Middle frontal gyrus (tissue), 1 donor: ENCODE results near the gene SOX2.

Experiments used
- DNase-seq: peaks from one replicate; pipeline ENCODE4 v3.0.0-alpha.2; 2015; ENCODE audit warnings: low spot score; ENCODE audit errors: extremely low spot score

SOX2 gene

DNA sequence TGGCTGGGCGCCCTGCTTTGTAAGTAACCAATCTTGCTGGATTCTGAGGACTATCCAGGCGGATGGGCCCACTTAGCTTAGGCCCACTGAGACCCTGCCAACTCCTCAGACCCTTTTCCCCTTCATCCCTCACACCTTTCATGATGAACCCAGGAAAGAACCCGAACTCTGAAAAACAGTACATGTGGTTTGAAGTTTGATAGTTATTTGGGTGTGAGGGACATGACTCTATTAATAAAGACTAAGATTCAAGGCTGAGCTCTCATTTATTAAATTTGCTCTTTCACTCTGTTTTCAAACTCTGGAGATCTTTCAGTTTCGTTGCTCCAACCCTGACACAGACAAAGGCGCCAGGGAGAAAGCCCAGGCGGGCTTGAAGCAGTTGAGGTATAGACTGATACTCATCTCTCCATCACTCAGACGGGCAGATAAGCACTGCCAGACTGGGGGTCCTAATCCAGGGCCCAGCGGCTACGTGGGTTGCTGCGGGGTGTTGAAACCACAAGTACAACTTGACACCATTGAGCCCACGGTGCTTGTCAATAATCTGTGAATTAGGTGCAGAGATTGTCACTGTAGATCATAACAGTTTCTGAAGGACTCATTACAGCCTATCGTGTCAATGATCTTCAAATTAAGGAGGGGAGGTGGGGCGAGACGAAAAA lies 7.2 kb upstream of the SOX2 start:
- DNase-seq = no peak

DNA sequence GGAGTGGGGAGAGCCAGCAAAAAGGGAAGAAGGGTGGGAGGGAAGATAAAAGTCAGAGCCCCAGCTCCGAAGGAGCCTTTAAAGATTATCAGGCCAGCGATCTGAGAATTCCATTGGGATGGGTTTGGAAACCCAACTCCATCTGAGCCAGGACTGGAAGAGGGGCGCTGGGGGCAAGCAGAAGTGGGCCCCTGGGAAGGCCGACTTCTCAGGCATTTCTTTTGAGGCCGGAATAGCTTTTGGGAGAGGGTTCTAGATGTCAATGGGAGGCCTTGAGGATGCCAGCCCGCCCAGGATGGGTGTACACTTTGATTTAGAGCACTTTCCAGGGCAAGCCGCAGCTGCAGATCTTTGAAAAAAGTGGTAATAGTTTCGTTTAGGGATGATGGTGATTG lies 6.6 kb upstream of the SOX2 start:
- no peak for DNase-seq

DNA sequence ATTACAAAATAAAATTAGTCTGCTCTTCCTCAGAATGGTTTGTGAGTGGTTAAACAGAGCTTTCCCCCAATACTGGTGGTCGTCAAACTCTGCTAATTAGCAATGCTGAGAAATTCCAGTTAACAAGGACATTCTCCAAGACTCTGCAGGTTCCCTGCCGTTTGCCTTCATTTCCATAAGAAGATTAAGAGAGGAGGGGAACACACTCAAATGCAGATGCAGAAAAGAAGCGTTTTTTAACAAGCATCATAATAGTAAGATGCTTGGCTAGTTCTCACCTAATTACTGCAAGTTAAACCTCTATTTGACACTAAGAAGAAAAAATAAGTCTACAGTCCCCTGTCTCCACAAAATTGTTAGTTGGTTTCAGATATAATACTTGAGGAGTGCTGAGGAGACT lies 3.7 kb upstream of the SOX2 start:
- DNase-seq = no peak

DNA sequence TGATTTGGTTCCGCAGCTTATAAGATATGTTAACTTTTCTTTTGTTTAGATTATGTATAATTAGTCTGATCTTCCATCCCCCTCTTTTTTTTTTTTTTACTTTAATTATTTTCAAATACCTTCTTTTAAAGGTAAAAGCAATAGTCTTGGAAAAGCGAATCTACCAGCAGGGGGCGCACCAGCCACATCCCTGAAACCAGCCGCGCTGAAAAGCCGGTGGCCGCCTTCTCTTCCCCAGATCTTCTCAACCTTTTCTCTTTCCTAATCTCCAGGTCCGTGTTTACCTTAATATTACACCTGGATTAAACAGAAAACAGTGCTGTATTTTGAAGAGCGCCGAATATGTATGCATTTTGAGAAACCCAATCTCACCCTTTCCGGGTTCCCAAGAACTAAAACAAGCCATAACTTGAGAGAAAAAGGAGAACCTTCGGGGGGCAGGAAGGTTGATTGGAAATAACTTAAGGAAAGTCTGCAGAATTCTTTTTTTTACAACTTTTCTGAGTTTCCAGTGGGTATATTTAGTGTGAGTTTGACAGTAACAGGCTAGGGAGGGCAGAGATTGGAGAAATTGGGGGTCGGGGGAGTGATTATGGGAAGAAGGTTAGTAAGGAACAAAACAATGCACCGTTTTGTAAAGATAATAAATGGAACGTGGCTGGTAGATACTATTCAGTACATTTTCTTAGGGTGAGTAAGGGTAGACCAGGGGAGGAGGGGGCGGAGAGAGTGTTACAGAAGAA lies 2.0 kb upstream of the SOX2 start:
- DNase-seq = peak; percentile 70

DNA sequence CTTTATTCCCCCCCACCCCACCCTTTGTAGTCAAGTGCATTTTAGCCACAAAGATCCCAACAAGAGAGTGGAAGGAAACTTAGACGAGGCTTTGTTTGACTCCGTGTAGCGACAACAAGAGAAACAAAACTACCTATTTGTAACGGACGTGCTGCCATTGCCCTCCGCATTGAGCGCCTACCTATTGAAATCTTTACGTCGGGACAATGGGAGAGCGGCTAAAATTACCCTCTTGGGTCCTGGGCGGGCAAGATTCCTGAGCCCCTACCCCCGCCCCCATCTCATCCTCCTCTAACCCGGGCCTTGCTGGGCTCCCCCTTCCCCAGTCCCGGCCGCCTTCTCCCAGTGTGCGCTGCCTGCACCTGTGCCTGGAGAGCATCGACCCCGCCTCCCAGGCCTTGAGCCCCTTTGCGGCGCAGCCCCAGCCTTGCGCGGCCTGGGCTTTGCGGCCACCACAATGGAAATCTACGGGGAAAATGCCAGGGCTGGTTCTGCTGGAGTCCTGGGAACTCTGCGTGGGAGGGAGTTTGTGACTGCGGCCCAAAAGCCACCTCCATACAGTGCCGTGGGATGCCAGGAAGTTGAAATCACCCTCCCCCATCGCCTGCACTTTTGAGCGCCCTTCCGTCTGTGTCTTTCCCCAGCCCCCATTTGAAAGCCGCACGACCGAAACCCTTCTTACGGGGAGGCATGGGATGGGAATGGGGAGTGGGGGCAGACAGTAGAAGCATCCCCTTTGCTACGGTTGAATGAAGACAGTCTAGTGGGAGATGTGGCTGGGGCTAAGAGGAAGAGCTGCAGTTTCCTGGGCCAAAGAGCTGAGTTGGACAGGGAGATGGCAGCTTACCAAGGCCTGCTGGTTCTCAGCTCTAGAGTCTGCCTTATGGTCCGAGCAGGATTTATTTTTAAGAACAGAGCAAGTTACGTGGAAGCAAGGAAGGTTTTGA lies 1.1 kb upstream of the SOX2 start:
- no peak for DNase-seq

DNA sequence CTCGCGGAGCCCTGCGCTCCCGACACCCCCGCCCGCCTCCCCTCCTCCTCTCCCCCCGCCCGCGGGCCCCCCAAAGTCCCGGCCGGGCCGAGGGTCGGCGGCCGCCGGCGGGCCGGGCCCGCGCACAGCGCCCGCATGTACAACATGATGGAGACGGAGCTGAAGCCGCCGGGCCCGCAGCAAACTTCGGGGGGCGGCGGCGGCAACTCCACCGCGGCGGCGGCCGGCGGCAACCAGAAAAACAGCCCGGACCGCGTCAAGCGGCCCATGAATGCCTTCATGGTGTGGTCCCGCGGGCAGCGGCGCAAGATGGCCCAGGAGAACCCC lies 464 bp downstream of the SOX2 start:
- no peak for DNase-seq

DNA sequence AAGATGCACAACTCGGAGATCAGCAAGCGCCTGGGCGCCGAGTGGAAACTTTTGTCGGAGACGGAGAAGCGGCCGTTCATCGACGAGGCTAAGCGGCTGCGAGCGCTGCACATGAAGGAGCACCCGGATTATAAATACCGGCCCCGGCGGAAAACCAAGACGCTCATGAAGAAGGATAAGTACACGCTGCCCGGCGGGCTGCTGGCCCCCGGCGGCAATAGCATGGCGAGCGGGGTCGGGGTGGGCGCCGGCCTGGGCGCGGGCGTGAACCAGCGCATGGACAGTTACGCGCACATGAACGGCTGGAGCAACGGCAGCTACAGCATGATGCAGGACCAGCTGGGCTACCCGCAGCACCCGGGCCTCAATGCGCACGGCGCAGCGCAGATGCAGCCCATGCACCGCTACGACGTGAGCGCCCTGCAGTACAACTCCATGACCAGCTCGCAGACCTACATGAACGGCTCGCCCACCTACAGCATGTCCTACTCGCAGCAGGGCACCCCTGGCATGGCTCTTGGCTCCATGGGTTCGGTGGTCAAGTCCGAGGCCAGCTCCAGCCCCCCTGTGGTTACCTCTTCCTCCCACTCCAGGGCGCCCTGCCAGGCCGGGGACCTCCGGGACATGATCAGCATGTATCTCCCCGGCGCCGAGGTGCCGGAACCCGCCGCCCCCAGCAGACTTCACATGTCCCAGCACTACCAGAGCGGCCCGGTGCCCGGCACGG lies 991 bp downstream of the SOX2 start:
- no peak for DNase-seq

DNA sequence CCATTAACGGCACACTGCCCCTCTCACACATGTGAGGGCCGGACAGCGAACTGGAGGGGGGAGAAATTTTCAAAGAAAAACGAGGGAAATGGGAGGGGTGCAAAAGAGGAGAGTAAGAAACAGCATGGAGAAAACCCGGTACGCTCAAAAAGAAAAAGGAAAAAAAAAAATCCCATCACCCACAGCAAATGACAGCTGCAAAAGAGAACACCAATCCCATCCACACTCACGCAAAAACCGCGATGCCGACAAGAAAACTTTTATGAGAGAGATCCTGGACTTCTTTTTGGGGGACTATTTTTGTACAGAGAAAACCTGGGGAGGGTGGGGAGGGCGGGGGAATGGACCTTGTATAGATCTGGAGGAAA lies 1.5 kb downstream of the SOX2 start:
- no peak for DNase-seq

DNA sequence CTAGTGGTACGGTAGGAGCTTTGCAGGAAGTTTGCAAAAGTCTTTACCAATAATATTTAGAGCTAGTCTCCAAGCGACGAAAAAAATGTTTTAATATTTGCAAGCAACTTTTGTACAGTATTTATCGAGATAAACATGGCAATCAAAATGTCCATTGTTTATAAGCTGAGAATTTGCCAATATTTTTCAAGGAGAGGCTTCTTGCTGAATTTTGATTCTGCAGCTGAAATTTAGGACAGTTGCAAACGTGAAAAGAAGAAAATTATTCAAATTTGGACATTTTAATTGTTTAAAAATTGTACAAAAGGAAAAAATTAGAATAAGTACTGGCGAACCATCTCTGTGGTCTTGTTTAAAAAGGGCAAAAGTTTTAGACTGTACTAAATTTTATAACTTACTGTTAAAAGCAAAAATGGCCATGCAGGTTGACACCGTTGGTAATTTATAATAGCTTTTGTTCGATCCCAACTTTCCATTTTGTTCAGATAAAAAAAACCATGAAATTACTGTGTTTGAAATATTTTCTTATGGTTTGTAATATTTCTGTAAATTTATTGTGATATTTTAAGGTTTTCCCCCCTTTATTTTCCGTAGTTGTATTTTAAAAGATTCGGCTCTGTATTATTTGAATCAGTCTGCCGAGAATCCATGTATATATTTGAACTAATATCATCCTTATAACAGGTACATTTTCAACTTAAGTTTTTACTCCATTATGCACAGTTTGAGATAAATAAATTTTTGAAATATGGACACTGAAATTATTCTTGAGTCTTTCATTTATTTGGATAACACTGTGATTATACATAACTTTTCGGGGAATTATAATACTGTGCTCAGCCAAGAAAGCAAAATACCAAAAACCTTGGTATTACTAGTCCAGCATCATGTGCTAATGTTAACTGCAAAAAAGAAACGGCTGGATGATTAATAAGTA lies 2.2 kb downstream of the SOX2 start:
- no peak for DNase-seq

DNA sequence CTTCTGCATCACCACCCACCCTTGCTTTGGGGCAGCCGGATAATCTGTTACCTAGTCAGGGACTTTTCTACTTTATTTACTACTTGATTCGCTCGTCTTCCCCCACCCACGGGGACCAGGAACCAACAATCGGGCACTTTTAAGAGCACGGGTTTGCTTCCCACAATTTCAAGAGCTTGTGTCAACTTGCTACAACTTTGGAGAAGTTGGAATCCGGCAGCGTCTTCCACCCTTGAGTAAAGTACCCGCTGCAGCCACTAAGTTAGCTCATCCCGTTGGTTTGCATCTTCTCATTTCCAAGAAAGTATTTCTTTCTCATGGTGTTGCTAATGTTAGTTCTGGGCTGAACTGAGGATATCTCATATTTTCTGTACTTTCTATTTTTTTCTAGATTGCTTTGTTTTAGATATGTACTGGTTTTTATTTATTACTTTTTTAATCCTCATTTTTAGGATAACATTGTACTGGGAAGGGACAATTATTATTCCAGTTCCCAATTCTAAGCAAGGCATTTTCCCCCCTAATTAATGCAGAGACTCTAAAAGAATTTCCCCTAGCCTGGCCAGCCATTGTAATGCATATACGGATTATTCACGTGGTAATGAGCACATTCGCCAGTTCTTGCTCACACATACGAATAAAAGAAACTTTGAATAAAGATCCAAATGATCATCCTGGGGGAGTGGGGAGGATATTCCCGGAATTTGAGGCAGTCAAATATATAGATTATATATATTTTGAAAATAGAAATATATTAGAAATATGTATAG lies 4.0 kb downstream of the SOX2 start:
- DNase-seq = no peak

DNA sequence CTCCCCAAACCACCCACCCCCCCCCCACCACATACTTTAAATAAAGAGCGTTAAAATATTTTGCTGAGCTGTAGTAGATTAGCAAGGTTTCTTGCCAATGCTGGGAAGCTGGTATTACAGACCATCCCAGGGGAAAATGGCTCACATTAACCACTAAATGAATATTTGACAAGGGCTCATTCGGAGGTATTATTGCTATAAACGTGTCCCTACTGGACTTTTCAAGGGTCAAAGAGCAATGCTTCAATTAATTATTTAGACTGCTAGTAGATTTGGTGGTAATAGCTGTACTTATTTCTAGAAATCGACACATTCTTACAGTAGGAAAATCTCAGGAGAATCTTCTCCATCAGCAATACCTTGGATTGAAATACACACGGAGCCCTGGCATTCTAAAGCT lies 5.2 kb downstream of the SOX2 start:
- DNase-seq = no peak

DNA sequence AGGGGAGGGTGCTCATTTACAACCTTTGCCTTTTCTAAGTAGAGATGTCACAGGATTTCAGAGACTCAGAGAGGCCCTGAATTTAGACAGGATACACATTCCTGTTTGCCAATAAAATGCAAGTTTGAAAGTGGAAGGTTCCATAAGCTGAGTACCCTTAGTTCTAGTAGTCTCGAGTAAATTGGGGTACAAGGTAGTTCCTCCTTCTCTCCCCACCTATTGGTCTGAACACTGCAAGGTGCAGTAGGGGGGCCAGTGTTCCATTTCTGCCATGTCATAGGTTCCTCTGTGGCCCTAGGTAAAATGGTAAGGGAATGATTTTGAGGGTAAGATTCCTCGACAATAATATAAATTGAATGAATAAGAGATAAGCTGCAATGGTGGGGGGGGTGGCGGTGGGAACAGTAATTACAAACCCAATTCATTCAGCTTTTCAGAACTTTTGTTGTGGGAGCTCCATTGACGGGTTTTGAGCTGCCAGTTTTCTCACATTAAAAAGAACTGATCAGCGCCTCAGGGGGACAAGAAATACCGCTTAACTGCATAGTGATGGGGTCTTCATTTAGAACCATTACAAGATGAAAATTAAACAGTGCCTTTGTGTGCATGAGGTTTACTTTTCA lies 5.9 kb downstream of the SOX2 start:
- no peak for DNase-seq

DNA sequence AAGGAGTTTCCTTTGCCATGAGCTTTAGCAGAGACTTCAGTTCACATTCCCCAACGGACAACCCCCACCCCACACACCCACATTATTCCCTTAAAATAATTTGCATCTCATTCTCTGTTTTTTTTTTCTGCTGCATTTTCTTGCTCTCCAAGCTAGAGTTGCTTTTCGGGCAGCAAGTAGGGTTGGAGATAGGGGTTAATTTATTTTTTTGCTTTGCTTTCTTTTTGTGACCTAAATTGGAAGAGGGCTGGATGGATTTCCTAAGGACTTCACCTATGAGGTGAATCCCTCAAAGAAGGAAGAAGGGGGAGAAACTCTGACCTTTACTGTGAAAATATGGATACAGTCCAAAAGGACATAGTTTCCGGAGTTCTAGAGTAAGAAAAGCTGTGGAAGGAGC lies 6.6 kb downstream of the SOX2 start:
- no peak for DNase-seq

DNA sequence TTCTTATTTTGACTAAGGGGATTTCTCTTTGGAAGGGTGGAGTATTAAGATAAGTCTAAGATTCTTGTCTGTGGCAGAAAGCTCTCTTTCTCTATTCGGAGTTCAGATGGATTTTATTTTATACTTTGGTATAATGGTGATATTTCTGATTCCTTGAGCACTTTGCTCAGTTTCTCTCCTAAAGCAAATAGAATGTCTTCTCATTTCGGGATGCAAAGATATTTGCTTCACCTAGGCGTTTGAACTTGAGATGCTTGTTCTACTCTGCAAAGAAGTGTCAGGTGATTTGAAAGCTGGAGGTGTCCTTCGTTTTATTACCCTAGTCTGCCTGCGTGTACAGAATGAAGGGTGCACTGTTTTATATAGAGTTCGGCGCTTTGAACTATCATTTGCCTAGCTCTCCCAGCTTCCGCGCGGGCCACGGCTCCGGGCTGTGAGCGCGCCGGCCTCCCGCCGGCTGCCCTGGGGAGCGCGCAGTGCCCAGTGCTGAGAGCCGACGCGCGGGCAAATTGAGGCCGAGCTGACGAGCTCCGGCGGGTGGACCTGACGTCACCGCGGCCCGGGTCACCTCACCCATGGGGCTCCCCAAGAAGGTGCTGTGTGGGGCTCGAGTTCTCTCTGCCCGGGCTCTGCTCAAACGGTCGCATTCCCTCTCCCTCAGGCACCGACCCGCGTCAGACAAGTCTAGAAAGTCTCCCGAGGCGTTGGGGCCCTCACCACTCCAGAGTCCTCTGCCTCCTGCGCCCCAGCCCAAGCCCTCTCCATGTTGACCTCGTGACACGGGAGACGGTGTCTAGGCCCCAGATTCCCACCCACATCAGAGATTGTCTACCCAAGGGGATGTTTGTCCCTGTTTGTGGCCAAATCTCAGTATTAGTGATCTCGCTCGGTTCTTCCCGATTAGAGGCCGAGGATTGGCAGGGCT lies 7.5 kb downstream of the SOX2 start:
- no peak for DNase-seq

DNA sequence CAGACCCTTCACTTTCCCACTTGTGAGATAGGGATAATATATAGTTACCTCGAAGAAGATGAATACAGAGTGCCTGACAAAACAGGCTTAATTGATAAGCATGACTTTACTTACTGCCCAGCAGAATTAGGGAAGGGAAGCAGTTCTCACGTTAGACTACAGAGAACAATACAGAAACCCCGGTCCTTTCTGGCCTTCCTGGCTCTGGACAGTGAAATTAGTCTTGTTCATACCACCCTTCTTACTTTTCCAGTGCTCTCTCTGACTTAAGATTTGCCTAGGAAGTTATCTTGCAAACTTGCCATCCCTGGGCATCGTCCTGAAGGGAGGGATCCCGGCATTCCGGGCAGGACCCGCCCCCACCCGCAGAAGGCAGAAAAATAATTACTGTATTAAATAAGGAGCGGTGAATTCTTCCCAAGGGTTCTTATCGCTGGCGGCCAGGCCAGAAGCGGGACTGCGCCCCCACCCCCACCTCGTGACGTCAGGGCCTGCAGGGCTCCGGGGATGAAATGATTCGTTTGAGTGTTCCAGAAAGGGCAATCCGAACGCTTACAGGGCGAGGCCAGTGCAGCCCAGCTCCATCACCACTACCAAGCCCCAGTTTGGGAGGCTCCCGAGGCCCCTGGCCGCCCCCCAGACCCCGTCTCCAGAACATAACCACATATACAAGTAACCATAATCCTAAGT lies 8.4 kb downstream of the SOX2 start:
- DNase-seq = no peak

DNA sequence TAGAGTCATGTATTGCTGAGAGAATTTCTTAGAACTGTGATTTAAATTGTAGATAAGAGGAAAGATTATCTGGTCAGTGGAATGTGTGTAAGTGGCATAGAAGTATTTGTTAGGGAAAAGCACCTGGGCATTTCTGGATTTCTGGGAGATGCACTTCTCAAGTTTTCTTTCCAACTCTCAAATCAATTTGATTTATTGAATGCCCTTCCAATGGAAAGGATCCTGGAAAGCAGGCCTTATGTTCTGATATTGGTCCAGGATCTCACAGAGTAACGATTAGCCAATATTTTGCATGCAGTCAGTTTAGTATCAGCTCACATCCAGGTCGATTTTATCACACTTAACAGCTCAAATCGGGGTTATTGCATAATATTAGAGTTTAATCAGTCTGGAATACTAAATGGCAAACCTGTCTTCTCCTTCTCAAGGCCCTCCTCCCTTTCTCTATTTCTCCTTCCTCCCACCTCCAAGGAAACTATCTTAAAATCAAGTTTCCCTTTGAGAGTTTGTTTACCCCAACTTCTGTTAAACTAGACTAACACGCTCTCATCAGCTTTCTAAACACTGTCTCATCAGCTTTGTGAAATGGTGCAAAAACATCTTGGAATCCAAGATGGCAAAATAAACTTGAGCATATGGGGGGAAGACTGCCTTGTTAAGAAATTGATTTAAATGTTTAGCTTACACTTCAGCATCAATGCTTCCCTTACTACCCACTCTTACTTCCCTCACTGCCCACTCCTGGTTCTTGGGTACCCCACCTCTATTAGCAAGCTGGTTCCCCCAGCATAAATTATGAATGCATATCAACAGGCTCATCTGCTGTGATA lies 9.5 kb downstream of the SOX2 start:
- DNase-seq = no peak

DNA sequence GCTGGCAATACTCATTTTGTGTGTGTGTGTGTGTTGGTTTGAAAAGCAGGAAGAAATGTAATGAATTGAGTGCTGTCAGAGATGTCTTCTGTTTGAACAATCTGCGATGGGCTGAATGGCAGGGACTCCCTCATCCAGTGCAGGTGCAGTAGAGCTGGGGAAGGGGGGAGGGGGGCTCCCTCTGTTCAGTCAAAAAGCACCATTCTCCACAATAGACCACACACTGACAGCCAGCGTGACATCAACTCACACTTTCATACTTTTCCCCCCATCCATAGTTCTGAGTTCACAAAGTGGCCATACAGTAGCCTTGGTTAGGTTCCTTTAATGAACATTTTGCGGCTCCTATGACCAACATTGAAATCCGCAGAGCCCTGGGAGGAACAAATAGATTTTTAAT lies 10.4 kb downstream of the SOX2 start:
- no peak for DNase-seq
